HG03342 (cell line): ENCODE measurements around the gene BABAM2.
"Not testable (repeated sequence)": the region's sequence is repeated elsewhere in the genome, so short reads cannot be mapped to it uniquely, and the experiment has no call there.

Experiments
- ATAC-seq: cut with Tn5 transposase; IDR thresholded peaks from one replicate; pipeline ENCODE4 v1.9.1; 2021; ENCODE audit warnings: mild to moderate bottlenecking, moderate library complexity; ENCODE audit not compliant: unreplicated experiment

The BABAM2 gene

GRCh38 chr2:28335265-28335664 is 444.7 kb downstream of the BABAM2 start:
- ATAC-seq, result not testable (repeated sequence)

- no peak for ATAC-seq
Observed at GRCh38 chr2:28335666-28336065, 445.1 kb downstream of the BABAM2 start.

GRCh38 chr2:28336264-28336980 is 445.9 kb downstream of the BABAM2 start:
- ATAC-seq, result no peak

GRCh38 chr2:28336982-28337627 is 446.6 kb downstream of the BABAM2 start:
- ATAC-seq, result no peak

- ATAC-seq, result no peak
Observed at GRCh38 chr2:28338046-28338817, 447.7 kb downstream of the BABAM2 start.

- no peak for ATAC-seq
Observed at GRCh38 chr2:28338831-28339321, 448.3 kb downstream of the BABAM2 start.

- no peak for ATAC-seq
Observed at GRCh38 chr2:28339516-28340175, 449.1 kb downstream of the BABAM2 start.

GRCh38 chr2:28340312-28341202 is 450.0 kb downstream of the BABAM2 start:
- no peak for ATAC-seq

GRCh38 chr2:28341208-28341891 is 450.8 kb downstream of the BABAM2 start:
- no peak for ATAC-seq

GRCh38 chr2:28342081-28342967 is 451.8 kb downstream of the BABAM2 start:
- no peak for ATAC-seq

- no peak for ATAC-seq
Observed at GRCh38 chr2:28343184-28343942, 452.8 kb downstream of the BABAM2 start.

- ATAC-seq, result no peak
Observed at GRCh38 chr2:28343971-28344715, 453.6 kb downstream of the BABAM2 start.

- ATAC-seq, result no peak
Observed at GRCh38 chr2:28344756-28345373, 454.3 kb downstream of the BABAM2 start.

- no peak for ATAC-seq
Observed at GRCh38 chr2:28345619-28346018, 455.1 kb downstream of the BABAM2 start.

GRCh38 chr2:28346587-28346986 is 456.1 kb downstream of the BABAM2 start:
- no peak for ATAC-seq

- ATAC-seq, result no peak
Observed at GRCh38 chr2:28347193-28347592, 456.7 kb downstream of the BABAM2 start.

- no peak for ATAC-seq
Observed at GRCh38 chr2:28347596-28347995, 457.1 kb downstream of the BABAM2 start.
